GM12878 (cell line): ENCODE results near the gene COL19A1. TPM values are rescaled to one million over a fixed set of nuclear protein-coding genes. Genes with fewer than 3 reads are reported as not detected.

Experiments used
- BACH1 ChIP-seq: fragments of 450-650 bp; IDR thresholded peaks from 2 replicates; pipeline ENCODE4 v1.6.1; 2017; ENCODE audit warnings: mild to moderate bottlenecking, borderline replicate concordance
- BRCA1 ChIP-seq: IDR thresholded peaks from 2 replicates; pipeline ENCODE4 v1.6.1; 2011; ENCODE audit warnings: low read depth, low read length, improper control_type of control experiment
- EP300 ChIP-seq, 2 experiments: fragments of 150-350 bp in 1 of 2; IDR thresholded peaks; 2 replicates each; pipeline ENCODE4 v1.6.1; 2011 to 2012; ENCODE audit warnings: low read depth in 2 of 2, low read length in 2 of 2, borderline replicate concordance in 1 of 2, improper control_type of control experiment in 1 of 2, inconsistent platforms in 1 of 2; ENCODE audit not compliant: control insufficient read depth in 1 of 2
- ETV6 ChIP-seq, 2 experiments: fragments of 450-650 bp in 1 of 2; IDR thresholded peaks in 1 of 2; conservative IDR thresholded peaks in 1 of 2; 2 replicates each; pipeline ENCODE4 v1.6.1; 2014; ENCODE audit warnings: antibody characterized with exemption in 1 of 2, borderline replicate concordance in 1 of 2, low read depth in 1 of 2, mild to moderate bottlenecking in 1 of 2, moderate library complexity in 1 of 2
- HDAC2 ChIP-seq: fragments of 200-600 bp; sonication (generic); IDR thresholded peaks from 2 replicates; pipeline ENCODE4 v1.6.1; 2017
- IKZF2 ChIP-seq, 2 experiments: fragments of 450-650 bp; IDR thresholded peaks; 2 replicates each; pipeline ENCODE4 v1.6.1; 2017; ENCODE audit warnings: mild to moderate bottlenecking in 2 of 2, moderate library complexity in 2 of 2
- MTA2 ChIP-seq: fragments of 450-650 bp; IDR thresholded peaks from 2 replicates; pipeline ENCODE4 v1.6.1; 2016; ENCODE audit warnings: low read depth, mild to moderate bottlenecking, moderate library complexity
- NFYB ChIP-seq: IDR thresholded peaks from 2 replicates; pipeline ENCODE4 v1.6.1; 2011; ENCODE audit warnings: low read depth, mild to moderate bottlenecking, low read length, improper control_type of control experiment, moderate library complexity; ENCODE audit not compliant: insufficient read depth
- NR2F1 ChIP-seq: fragments of 450-650 bp; conservative IDR thresholded peaks from 2 replicates; pipeline ENCODE4 v1.6.1; 2017; ENCODE audit warnings: mild to moderate bottlenecking
- NRF1 ChIP-seq: conservative IDR thresholded peaks from 2 replicates; pipeline ENCODE4 v1.6.1; 2011; ENCODE audit warnings: mild to moderate bottlenecking, low read depth, low read length, improper control_type of control experiment
- PAX5 ChIP-seq: IDR thresholded peaks from 2 replicates; pipeline ENCODE4 v1.6.1; 2011; ENCODE audit warnings: low read depth, low read length, borderline replicate concordance
- RAD21 ChIP-seq: IDR thresholded peaks from 2 replicates; pipeline ENCODE4 v1.6.1; 2011; ENCODE audit warnings: mild to moderate bottlenecking, low read depth, low read length, moderate library complexity; ENCODE audit not compliant: insufficient read depth
- RBBP5 ChIP-seq: fragments of 200-600 bp; sonication (generic); conservative IDR thresholded peaks from 2 replicates; pipeline ENCODE4 v1.6.1; 2016
- SMARCA5 ChIP-seq: fragments of 450-650 bp; IDR thresholded peaks from 2 replicates; pipeline ENCODE4 v1.6.1; 2017; ENCODE audit warnings: mild to moderate bottlenecking
- SP1 ChIP-seq: IDR thresholded peaks from one replicate; pipeline ENCODE4 v1.6.1; 2011; ENCODE audit warnings: low read depth, low read length
- STAT1 ChIP-seq: fragments of 450-650 bp; conservative IDR thresholded peaks from 2 replicates; pipeline ENCODE4 v1.6.1; 2014; ENCODE audit warnings: antibody characterized with exemption, mild to moderate bottlenecking
- TAF1 ChIP-seq: IDR thresholded peaks from 2 replicates; pipeline ENCODE4 v1.6.1; 2011; ENCODE audit warnings: mild to moderate bottlenecking, low read depth, low read length, borderline replicate concordance
- TBL1XR1 ChIP-seq: IDR thresholded peaks from 2 replicates; pipeline ENCODE4 v1.6.1; 2012; ENCODE audit warnings: low read depth, low read length, improper control_type of control experiment
- ZNF274 ChIP-seq: IDR thresholded peaks from one replicate; pipeline ENCODE4 v1.8.0; 2011; ENCODE audit not compliant: insufficient read length, insufficient read depth
- ZZZ3 ChIP-seq: IDR thresholded peaks from 2 replicates; pipeline ENCODE4 v1.6.1; 2011; ENCODE audit warnings: low read depth; ENCODE audit not compliant: control insufficient read depth, insufficient read length
- polyA plus RNA-seq, 11 experiments: library from polyadenylated mRNA; depleted of rRNA in 4 of 11; unstranded in 6 of 11; stranded (reverse) in 5 of 11; fragments of >200 nt; fragmentation: Nextera tagmentation in 4 of 11; fragmentation: Illumina TruSeq in 1 of 11; extraction: Ambion mirVana in 4 of 11; extraction: Trizol in 1 of 11; gene quantifications; 1 replicate in 1 of 11; 2 replicates in 10 of 11; pipeline versions ENCODE4 v1.2.1 to v1.2.3, GENCODE V29; 2011 to 2016; ENCODE audit warnings: inconsistent platforms in 2 of 11, missing spikeins in 2 of 11, low read depth in 1 of 11
- total RNA-seq, 4 experiments: library from RNA; depleted of rRNA in 3 of 4; stranded (reverse); fragments of >200 nt in 3 of 4; fragmentation: Illumina TruSeq in 1 of 4; extraction: Trizol in 1 of 4; gene quantifications; 2 replicates each; pipeline versions ENCODE4 v1.2.1 to v1.2.3, GENCODE V29; 2013 to 2021
- TF ChIP-seq, protein P1 (sequence below): fragments of 450-650 bp; formaldehyde crosslinking; IDR thresholded peaks from 2 replicates; pipeline ENCODE4 v1.4.0; 2022; ENCODE audit warnings: mild to moderate bottlenecking, moderate library complexity
- TF ChIP-seq, protein P2 (sequence below): fragments of 450-650 bp; IDR thresholded peaks from 2 replicates; pipeline ENCODE4 v1.6.1; 2016; ENCODE audit warnings: mild to moderate bottlenecking, moderate library complexity, borderline replicate concordance

COL19A1 gene
- total and polyA plus RNA-seq, 10 of the 15 experiments (the other 5 are each of a cell fraction or from before 2014, with no cell fraction given): 1.1 to 13.5 (median 4.1) TPM

DNA sequence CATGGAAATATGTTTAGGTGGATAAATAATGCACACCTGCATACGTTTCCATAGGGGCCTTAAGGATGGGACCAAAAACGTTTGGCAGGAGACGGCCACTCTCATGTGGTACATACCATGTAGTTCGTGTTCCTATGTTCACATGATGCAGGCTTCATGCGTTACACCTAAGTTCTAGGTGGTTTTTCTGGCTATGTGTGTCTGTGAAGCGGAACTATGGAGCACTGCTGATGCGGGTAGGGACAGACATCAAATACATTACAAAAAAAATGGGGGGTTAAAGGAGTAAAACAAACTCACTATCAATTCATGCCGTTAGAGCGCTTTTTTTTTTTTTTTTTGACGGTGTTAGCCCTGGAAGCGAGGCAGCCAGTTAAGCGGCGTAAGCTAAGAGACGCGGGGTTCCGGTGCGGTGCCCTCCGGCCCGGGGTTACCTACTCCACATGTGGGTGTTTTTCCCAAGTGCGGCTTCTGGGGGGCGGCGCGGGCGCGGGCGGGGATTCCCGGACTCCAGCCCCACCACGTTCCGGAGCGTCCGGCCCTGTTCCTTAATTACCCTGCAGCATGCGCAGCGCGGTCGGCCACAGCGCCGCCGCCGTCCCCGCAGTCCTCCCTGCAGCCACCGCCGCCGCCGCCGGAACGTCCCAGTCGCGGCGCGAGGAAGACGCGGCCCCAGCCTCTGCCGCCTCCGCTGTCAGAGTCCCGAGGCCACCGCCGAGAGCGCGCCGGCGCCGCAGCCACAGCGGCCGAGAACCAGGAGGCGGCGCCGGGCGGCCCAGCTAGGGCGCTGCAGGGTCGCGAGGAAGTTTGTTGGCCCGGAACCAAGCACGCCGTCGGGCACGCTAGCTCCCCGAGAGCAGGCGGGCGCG, 648 bp downstream of the COL19A1 start (continued):
- TF ChIP-seq EP300 (IDR thresholded peaks at IDR 0.05; ENCODE audit: borderline replicate concordance in 1 of 2, control insufficient read depth in 1 of 2, low read depth in 2 of 2, low read length in 2 of 2) (0 out of 4 replicates have a peak, but pooled peaks of 1 of the 2 experiments have one; percentile 23), MTA2 (no peak), STAT1 (no peak), HDAC2 (no peak), NFYB (no peak), SP1 (no peak), SMARCA5 (peak; percentile 95), PAX5 (peak; percentile 57; the same call in 1 of the 2 replicates), TAF1 (peak; percentile 60; the same call in 1 of the 2 replicates), TBL1XR1 (0 out of 2 replicates have a peak, but pooled peaks have one; percentile 15), NRF1 (no peak), ZNF274 (no peak), BRCA1 (no peak), ZZZ3 (no peak), BACH1 (peak; percentile 89), NR2F1 (peak; percentile 82), IKZF2 (IDR thresholded peaks at IDR 0.05) (peak in 1 of 2 experiments; percentile 15; a peak in 1 of 4 replicates), RAD21 (peak; percentile 56), ETV6 (conservative IDR thresholded peaks at IDR 0.05 in 1 of 2, IDR thresholded peaks at IDR 0.05 in 1 of 2; ENCODE audit: borderline replicate concordance in 1 of 2, low read depth in 1 of 2) (no peak), RBBP5 (peak; percentile 66; the same call in 1 of the 2 replicates)
- TF ChIP-seq, protein P1, sequence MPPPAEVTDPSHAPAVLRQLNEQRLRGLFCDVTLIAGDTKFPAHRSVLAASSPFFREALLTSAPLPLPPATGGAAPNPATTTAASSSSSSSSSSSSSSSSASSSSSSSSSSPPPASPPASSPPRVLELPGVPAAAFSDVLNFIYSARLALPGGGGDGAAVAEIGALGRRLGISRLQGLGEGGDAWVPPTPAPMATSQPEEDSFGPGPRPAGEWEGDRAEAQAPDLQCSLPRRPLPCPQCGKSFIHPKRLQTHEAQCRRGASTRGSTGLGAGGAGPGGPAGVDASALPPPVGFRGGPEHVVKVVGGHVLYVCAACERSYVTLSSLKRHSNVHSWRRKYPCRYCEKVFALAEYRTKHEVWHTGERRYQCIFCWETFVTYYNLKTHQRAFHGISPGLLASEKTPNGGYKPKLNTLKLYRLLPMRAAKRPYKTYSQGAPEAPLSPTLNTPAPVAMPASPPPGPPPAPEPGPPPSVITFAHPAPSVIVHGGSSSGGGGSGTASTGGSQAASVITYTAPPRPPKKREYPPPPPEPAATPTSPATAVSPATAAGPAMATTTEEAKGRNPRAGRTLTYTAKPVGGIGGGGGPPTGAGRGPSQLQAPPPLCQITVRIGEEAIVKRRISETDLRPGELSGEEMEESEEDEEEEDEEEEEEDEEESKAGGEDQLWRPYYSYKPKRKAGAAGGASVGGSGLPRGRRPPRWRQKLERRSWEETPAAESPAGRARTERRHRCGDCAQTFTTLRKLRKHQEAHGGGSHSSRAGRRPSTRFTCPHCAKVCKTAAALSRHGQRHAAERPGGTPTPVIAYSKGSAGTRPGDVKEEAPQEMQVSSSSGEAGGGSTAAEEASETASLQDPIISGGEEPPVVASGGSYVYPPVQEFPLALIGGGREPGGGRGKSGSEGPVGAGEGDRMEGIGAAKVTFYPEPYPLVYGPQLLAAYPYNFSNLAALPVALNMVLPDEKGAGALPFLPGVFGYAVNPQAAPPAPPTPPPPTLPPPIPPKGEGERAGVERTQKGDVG: no peak
- TF ChIP-seq, protein P2, sequence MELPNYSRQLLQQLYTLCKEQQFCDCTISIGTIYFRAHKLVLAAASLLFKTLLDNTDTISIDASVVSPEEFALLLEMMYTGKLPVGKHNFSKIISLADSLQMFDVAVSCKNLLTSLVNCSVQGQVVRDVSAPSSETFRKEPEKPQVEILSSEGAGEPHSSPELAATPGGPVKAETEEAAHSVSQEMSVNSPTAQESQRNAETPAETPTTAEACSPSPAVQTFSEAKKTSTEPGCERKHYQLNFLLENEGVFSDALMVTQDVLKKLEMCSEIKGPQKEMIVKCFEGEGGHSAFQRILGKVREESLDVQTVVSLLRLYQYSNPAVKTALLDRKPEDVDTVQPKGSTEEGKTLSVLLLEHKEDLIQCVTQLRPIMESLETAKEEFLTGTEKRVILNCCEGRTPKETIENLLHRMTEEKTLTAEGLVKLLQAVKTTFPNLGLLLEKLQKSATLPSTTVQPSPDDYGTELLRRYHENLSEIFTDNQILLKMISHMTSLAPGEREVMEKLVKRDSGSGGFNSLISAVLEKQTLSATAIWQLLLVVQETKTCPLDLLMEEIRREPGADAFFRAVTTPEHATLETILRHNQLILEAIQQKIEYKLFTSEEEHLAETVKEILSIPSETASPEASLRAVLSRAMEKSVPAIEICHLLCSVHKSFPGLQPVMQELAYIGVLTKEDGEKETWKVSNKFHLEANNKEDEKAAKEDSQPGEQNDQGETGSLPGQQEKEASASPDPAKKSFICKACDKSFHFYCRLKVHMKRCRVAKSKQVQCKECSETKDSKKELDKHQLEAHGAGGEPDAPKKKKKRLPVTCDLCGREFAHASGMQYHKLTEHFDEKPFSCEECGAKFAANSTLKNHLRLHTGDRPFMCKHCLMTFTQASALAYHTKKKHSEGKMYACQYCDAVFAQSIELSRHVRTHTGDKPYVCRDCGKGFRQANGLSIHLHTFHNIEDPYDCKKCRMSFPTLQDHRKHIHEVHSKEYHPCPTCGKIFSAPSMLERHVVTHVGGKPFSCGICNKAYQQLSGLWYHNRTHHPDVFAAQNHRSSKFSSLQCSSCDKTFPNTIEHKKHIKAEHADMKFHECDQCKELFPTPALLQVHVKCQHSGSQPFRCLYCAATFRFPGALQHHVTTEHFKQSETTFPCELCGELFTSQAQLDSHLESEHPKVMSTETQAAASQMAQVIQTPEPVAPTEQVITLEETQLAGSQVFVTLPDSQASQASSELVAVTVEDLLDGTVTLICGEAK: no peak; the same call in 1 of the 2 replicates
